IMR-90 (cell line): ENCODE results near the gene PI4K2B. TPM values are rescaled to one million over a fixed set of nuclear protein-coding genes. Genes with fewer than 3 reads are reported as not detected.

Source experiments
- ATAC-seq: fragments of 200-7000 bp; cut with Tn5 transposase; 2 replicates; pipeline ENCODE4 v1.9.1; 2020; ENCODE audit warnings: low read depth, mild to moderate bottlenecking, moderate library complexity
- BruUV-seq: library from RNA; stranded (reverse); fragments of 400-500 nt; replicated peaks from 2 replicates; lab custom pipeline; 2021; lab: Mats Ljungman, UMichigan
- CTCF ChIA-PET: fragments of 300-600 bp; formaldehyde crosslinking; extraction: SDS; loops from one replicate; lab custom pipeline; 2021; ENCODE audit warnings: antibody characterized with exemption; lab: Yijun Ruan, JAX
- POLR2A ChIA-PET: fragments of 300-600 bp; sonication (Branson Sonifier 250); formaldehyde crosslinking; loops from one replicate; lab custom pipeline; 2022; ENCODE audit warnings: antibody characterized with exemption; ENCODE audit not compliant: unreplicated experiment; lab: Charles Lee
- DNase-seq: peaks from one replicate; pipeline ENCODE4 v3.0.0; 2013
- H2AFZ ChIP-seq: replicated peaks from 2 replicates; pipeline ENCODE3; 2013; ENCODE audit warnings: low read length, mild to moderate bottlenecking; ENCODE audit not compliant: poor library complexity
- H2AK5ac ChIP-seq: 2 replicates; pipeline ENCODE4 v1.6.1; 2013; ENCODE audit warnings: low read depth, low read length, inconsistent platforms
- H2AK9ac ChIP-seq: replicated peaks from 2 replicates; pipeline ENCODE3; 2013; ENCODE audit warnings: mild to moderate bottlenecking, low read depth, low read length, moderate library complexity; ENCODE audit not compliant: poor library complexity
- H2BK120ac ChIP-seq: 2 replicates; pipeline ENCODE4 v1.6.1; 2013; ENCODE audit warnings: low read depth, low read length, inconsistent platforms
- H2BK15ac ChIP-seq: 3 replicates; pipeline ENCODE4 v1.6.1; 2013; ENCODE audit warnings: low read depth, low read length, inconsistent platforms
- H2BK20ac ChIP-seq: 2 replicates; pipeline ENCODE4 v1.6.1; 2013; ENCODE audit warnings: low read depth, mild to moderate bottlenecking, inconsistent platforms, low read length, moderate library complexity
- H2BK5ac ChIP-seq: 2 replicates; pipeline ENCODE4 v1.6.1; 2013; ENCODE audit warnings: mild to moderate bottlenecking, low read depth, low read length, inconsistent platforms; ENCODE audit not compliant: poor library complexity, severe bottlenecking
- H3K14ac ChIP-seq: replicated peaks from 2 replicates; pipeline ENCODE4 v1.6.1; 2013; ENCODE audit warnings: low read depth, low read length, inconsistent platforms
- H3K18ac ChIP-seq: 2 replicates; pipeline ENCODE4 v1.6.1; 2013; ENCODE audit warnings: low read depth, low read length, control low read depth
- H3K23ac ChIP-seq: 2 replicates; pipeline ENCODE4 v1.6.1; 2013; ENCODE audit warnings: low read depth, low read length, inconsistent platforms
- H3K27ac ChIP-seq: 2 replicates; pipeline ENCODE4 v1.5.1; 2013; ENCODE audit warnings: mild to moderate bottlenecking, control low read depth, low read length; ENCODE audit not compliant: insufficient read depth
- H3K27me3 ChIP-seq: 2 replicates; pipeline ENCODE4 v1.6.1; 2013; ENCODE audit warnings: low read length; ENCODE audit not compliant: control insufficient read depth, insufficient read depth
- H3K36me3 ChIP-seq: 2 replicates; pipeline ENCODE4 v1.6.1; 2013; ENCODE audit warnings: low read length, mixed read lengths; ENCODE audit not compliant: control insufficient read depth, insufficient read depth
- H3K4ac ChIP-seq: 2 replicates; pipeline ENCODE4 v1.6.1; 2013; ENCODE audit warnings: low read depth, low read length, inconsistent platforms
- H3K4me1 ChIP-seq: 2 replicates; pipeline ENCODE4 v1.6.1; 2013; ENCODE audit warnings: low read length, mixed read lengths; ENCODE audit not compliant: control insufficient read depth, insufficient read depth
- H3K4me2 ChIP-seq: 2 replicates; pipeline ENCODE4 v1.6.1; 2013; ENCODE audit warnings: low read depth, mild to moderate bottlenecking, control low read depth, low read length, moderate library complexity
- H3K4me3 ChIP-seq: 2 replicates; pipeline ENCODE4 v1.5.1; 2013; ENCODE audit warnings: low read depth, mild to moderate bottlenecking, control low read depth, low read length, moderate library complexity; ENCODE audit not compliant: insufficient read depth
- H3K56ac ChIP-seq: 2 replicates; pipeline ENCODE4 v1.6.1; 2013; ENCODE audit warnings: low read length, inconsistent platforms; ENCODE audit not compliant: insufficient read depth; ENCODE audit errors: extremely low read depth
- H3K79me1 ChIP-seq, 2 experiments: 2 replicates each; pipeline ENCODE4 v1.6.1; 2013; ENCODE audit warnings: low read length in 2 of 2, inconsistent platforms in 1 of 2, low read depth in 1 of 2
- H3K9ac ChIP-seq: 2 replicates; pipeline ENCODE4 v1.6.1; 2013; ENCODE audit warnings: low read depth, low read length, control low read depth
- H3K9me1 ChIP-seq: 2 replicates; pipeline ENCODE4 v1.6.1; 2013; ENCODE audit warnings: low read length, inconsistent platforms; ENCODE audit not compliant: insufficient read depth
- H3K9me3 ChIP-seq: 2 replicates; pipeline ENCODE4 v1.6.1; 2013; ENCODE audit warnings: low read length; ENCODE audit not compliant: control insufficient read depth, insufficient read depth
- H4K20me1 ChIP-seq: 2 replicates; pipeline ENCODE4 v1.6.1; 2013; ENCODE audit warnings: low read length, inconsistent platforms; ENCODE audit not compliant: insufficient read depth
- H4K5ac ChIP-seq: 2 replicates; pipeline ENCODE4 v1.6.1; 2013; ENCODE audit warnings: mild to moderate bottlenecking, low read depth, low read length, control low read depth
- H4K8ac ChIP-seq, 2 experiments: 2 replicates each; pipeline ENCODE4 v1.6.1; 2013; ENCODE audit warnings: low read depth in 2 of 2, low read length in 2 of 2, control low read depth in 1 of 2, inconsistent platforms in 1 of 2
- H4K91ac ChIP-seq: 2 replicates; pipeline ENCODE4 v1.6.1; 2013; ENCODE audit warnings: low read depth, low read length, inconsistent platforms; ENCODE audit not compliant: insufficient read depth
- CHD1 ChIP-seq: IDR thresholded peaks from 2 replicates; pipeline ENCODE4 v1.6.1; 2012; ENCODE audit warnings: low read depth, low read length, improper control_type of control experiment
- RAD21 ChIP-seq: IDR thresholded peaks from 2 replicates; pipeline ENCODE4 v1.6.1; 2012; ENCODE audit warnings: low read length, improper control_type of control experiment
- RFX5 ChIP-seq: IDR thresholded peaks from 2 replicates; pipeline ENCODE4 v1.8.0; 2012; ENCODE audit warnings: low read depth, mild to moderate bottlenecking, low read length, moderate library complexity
- SMC3 ChIP-seq: fragments of 150-350 bp; IDR thresholded peaks from 2 replicates; pipeline ENCODE4 v1.6.1; 2016; ENCODE audit warnings: low read depth, mild to moderate bottlenecking, antibody characterized with exemption, low read length, moderate library complexity
- WGBS, 2 experiments: methylation state at CpG; one replicate each; pipeline versions ENCODE4 v1.1.5 to v1.1.7; 2013; ENCODE audit warnings: missing lambda C conversion rate in 2 of 2; ENCODE audit not compliant: insufficient read length in 1 of 2; ENCODE audit errors: extremely low coverage in 2 of 2; 5-methylcytosine and 5-hydroxymethylcytosine counted together
- dilution Hi-C: fragments of 300-500 bp; cut with HindIII; formaldehyde crosslinking; loops from one replicate; pipeline ENCODE4 v1.14.3; 2018; ENCODE audit warnings: low sequenced_read_pairs; ENCODE audit not compliant: unreplicated experiment
- in situ Hi-C: fragments of 300-500 bp; cut with MboI; formaldehyde crosslinking; loops from 3 replicates; pipeline ENCODE4 v1.14.3; 2019; ENCODE audit warnings: low sequenced_read_pairs, inconsistent platforms, mixed read lengths
- intact Hi-C: fragments of 100-400 bp; cut with micrococcal nuclease; formaldehyde crosslinking; loops from 2 replicates; pipeline ENCODE4 v1.10.0; 2022
- polyA plus RNA-seq, 3 experiments: library from polyadenylated mRNA; depleted of rRNA; stranded (reverse); fragments of >200 nt; gene quantifications; 2 replicates each; pipeline ENCODE4 v1.2.3, GENCODE V29; 2012; ENCODE audit warnings: low replicate concordance in 1 of 3
- total RNA-seq: library from RNA; depleted of rRNA; stranded (reverse); fragments of >200 nt; gene quantifications from 2 replicates; pipeline ENCODE4 v1.2.3, GENCODE V29; 2012

PI4K2B gene
- total and polyA plus RNA-seq, 2 of the 4 experiments (the other 2 are of a cell fraction), result 6.5 to 7.6 TPM

DNA sequence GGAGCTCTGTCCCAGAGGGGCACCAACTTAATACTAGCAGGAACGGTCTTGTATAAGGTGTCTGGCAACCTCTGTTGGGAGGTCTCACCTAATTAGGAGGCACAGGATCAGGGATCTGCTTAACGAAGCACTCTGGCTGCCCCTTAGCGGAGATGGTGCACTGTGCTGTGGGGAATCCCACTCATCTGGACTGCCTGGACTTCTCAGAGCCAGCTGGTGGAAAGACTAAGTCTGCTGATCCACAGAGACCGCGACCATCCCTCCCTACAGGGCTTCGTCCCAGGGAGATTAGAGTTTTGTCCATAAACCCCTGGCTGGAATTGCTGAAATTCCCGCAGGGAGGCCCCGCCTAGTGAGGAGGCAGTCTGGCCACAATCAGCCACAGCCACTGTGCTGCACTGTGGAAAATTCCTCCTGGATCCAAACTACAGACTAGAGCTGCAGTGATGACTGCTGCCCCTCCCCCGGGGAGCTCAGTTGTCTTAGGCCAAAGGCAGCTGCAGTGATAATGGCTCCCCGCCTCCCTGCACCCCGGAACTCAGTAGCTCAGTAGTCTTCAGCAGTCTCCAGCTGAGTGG lies 56.7 kb downstream of the PI4K2B start:
- BruUV-seq, result no TSS peak
- H4K91ac ChIP-seq, result no peak overlapping the region
- no peak overlapping the region for H3K18ac ChIP-seq
- dilution Hi-C loops (no loop called here), intact Hi-C loops (no loop called here), in situ Hi-C loops (no loop called here)
- no peaks in the 10 kb centered on the region for H4K20me1 ChIP-seq
- no peak overlapping the region for H3K4me2 ChIP-seq
- H3K14ac ChIP-seq, result no peak overlapping the region
- no peak overlapping the region for H3K27ac ChIP-seq
- H2BK20ac ChIP-seq, result no peak overlapping the region
- no peaks in the 10 kb centered on the region for H3K36me3 ChIP-seq
- no peak overlapping the region for H4K5ac ChIP-seq
- no peak overlapping the region for H3K4ac ChIP-seq
- H3K23ac ChIP-seq, result no peak overlapping the region
- H3K79me1 ChIP-seq, result no peaks in the 10 kb centered on the region
- ChIA-PET CTCF (interaction anchor here (1.3 kb wide), 1 partner anchor 9 kb away, joined by 3 read pairs; no protein-coding TSS in a partner anchor), POLR2A (no interaction called here)
- no peaks in the 10 kb centered on the region; the same call in 1 of the 2 replicates for H3K27me3 ChIP-seq
- no peak overlapping the region for H2BK5ac ChIP-seq
- ATAC-seq, result no peak
- H3K4me1 ChIP-seq, result no peaks in the 10 kb centered on the region
- H3K9ac ChIP-seq, result no peak overlapping the region
- 92% methylated on average over 5 of the region's 11 CpGs; no CpG with 5 or more reads in 1 of the 2 experiments for WGBS, 2 experiments
- no peaks in the 10 kb centered on the region for H3K9me1 ChIP-seq
- H2AFZ ChIP-seq, result no peak overlapping the region
- no peaks in the 10 kb centered on the region for H3K9me3 ChIP-seq
- DNase-seq, result no peak
- H2BK120ac ChIP-seq, result no peak overlapping the region
- no peak overlapping the region for H2AK9ac ChIP-seq
- H3K56ac ChIP-seq, result no peak overlapping the region
- no peak overlapping the region for H3K4me3 ChIP-seq
- no peak for TF ChIP-seq RAD21
- no peak for TF ChIP-seq CHD1
- no peak for TF ChIP-seq RFX5
- TF ChIP-seq SMC3, result no peak
- H2AK5ac ChIP-seq, result no peak overlapping the region
- H2BK15ac ChIP-seq, result no peak overlapping the region
- no peak overlapping the region for H4K8ac ChIP-seq
